ENCODE measurements around the gene PRKN. TPM values are rescaled to one million over a fixed set of nuclear protein-coding genes. Genes with fewer than 3 reads are reported as not detected.

The PRKN gene
- total RNA-seq, 1 experiment from 2014 or later: 0.34 TPM

GRCh38 chr6:161671117-161671516 is 1056.4 kb downstream of the PRKN start:
- H3K36me3 ChIP-seq (ENCODE audit: control insufficient read depth, insufficient read depth, low read length): no peaks in the 10 kb centered on the region
- BruUV-seq (replicated peaks): no TSS peak
- Mint-ChIP-seq H3K4me3 (ENCODE audit: unreplicated experiment) (no peak overlapping the region), H3K4me1 (ENCODE audit: low read depth, unreplicated experiment) (no peaks in the 10 kb centered on the region), H3K27ac (ENCODE audit: unreplicated experiment) (no peak overlapping the region), H3K27me3 (ENCODE audit: insufficient read depth, unreplicated experiment) (peaks cover 7% of the 10 kb centered on the region), H3K36me3 (ENCODE audit: insufficient read depth, unreplicated experiment) (no peaks in the 10 kb centered on the region), H3K9me3 (ENCODE audit: unreplicated experiment) (no peaks in the 10 kb centered on the region)
- intact Hi-C loops (cut with micrococcal nuclease; ENCODE audit: unreplicated experiment): no loop called here
- H3K27me3 ChIP-seq (replicated peaks; ENCODE audit: control insufficient read depth, insufficient read depth, low read length): no peaks in the 10 kb centered on the region
- no peaks in the 10 kb centered on the region for H3K4me1 ChIP-seq
- no peaks in the 10 kb centered on the region for H3K9me3 ChIP-seq
- ChIA-PET POLR2A (no interaction called here), CTCF (no interaction called here)
- H3K4me3 ChIP-seq (ENCODE audit: low read depth, low read length): no peak overlapping the region
- DNase-seq: no peak
- TF ChIP-seq CTCF (IDR thresholded peaks at IDR 0.05; ENCODE audit: insufficient read depth in 1 of 2, low read depth in 1 of 2, low read length in 1 of 2, severe bottlenecking in 1 of 2, unreplicated experiment in 1 of 2): no peak

- CTCF ChIA-PET: no interaction called here
- Histone ChIP-seq H3K36me3 (ENCODE audit: control insufficient read depth, insufficient read depth, low read length) (no peaks in the 10 kb centered on the region), H3K9me3 (no peaks in the 10 kb centered on the region), H3K4me1 (no peaks in the 10 kb centered on the region), H3K4me3 (ENCODE audit: low read depth, low read length) (no peak overlapping the region), H3K27me3 (replicated peaks; ENCODE audit: control insufficient read depth, insufficient read depth, low read length) (no peaks in the 10 kb centered on the region)
- BruUV-seq (replicated peaks): no TSS peak
- Mint-ChIP-seq H3K36me3 (ENCODE audit: insufficient read depth, unreplicated experiment) (no peaks in the 10 kb centered on the region), H3K4me3 (ENCODE audit: unreplicated experiment) (no peak overlapping the region), H3K4me1 (ENCODE audit: low read depth, unreplicated experiment) (no peaks in the 10 kb centered on the region), H3K27me3 (ENCODE audit: insufficient read depth, unreplicated experiment) (peaks cover 3% of the 10 kb centered on the region), H3K27ac (ENCODE audit: unreplicated experiment) (no peak overlapping the region), H3K9me3 (ENCODE audit: unreplicated experiment) (no peaks in the 10 kb centered on the region)
- POLR2A ChIA-PET: no interaction called here
- TF ChIP-seq CTCF (IDR thresholded peaks at IDR 0.05; ENCODE audit: insufficient read depth in 1 of 2, low read depth in 1 of 2, low read length in 1 of 2, severe bottlenecking in 1 of 2, unreplicated experiment in 1 of 2): no peak
- intact Hi-C loops (cut with micrococcal nuclease; ENCODE audit: unreplicated experiment): no loop called here
- DNase-seq: no peak
These were observed 1058.9 kb downstream of the PRKN start for GRCh38 chr6:161668665-161669064.

- TF ChIP-seq CTCF (IDR thresholded peaks at IDR 0.05; ENCODE audit: insufficient read depth in 1 of 2, low read depth in 1 of 2, low read length in 1 of 2, severe bottlenecking in 1 of 2, unreplicated experiment in 1 of 2): no peak
- ChIA-PET POLR2A (no interaction called here), CTCF (no interaction called here)
- BruUV-seq (replicated peaks): no TSS peak
- H3K36me3 ChIP-seq (ENCODE audit: control insufficient read depth, insufficient read depth, low read length): no peaks in the 10 kb centered on the region
- no peaks in the 10 kb centered on the region for H3K36me3 Mint-ChIP-seq (ENCODE audit: insufficient read depth, unreplicated experiment)
- H3K9me3 ChIP-seq: no peaks in the 10 kb centered on the region
- H3K4me1 ChIP-seq: no peaks in the 10 kb centered on the region
- no peaks in the 10 kb centered on the region for H3K9me3 Mint-ChIP-seq (ENCODE audit: unreplicated experiment)
- no peaks in the 10 kb centered on the region for H3K27me3 Mint-ChIP-seq (ENCODE audit: insufficient read depth, unreplicated experiment)
- intact Hi-C loops (cut with micrococcal nuclease; ENCODE audit: unreplicated experiment): no loop called here
- H3K27me3 ChIP-seq (replicated peaks; ENCODE audit: control insufficient read depth, insufficient read depth, low read length): no peaks in the 10 kb centered on the region
- no peaks in the 10 kb centered on the region for H3K4me1 Mint-ChIP-seq (ENCODE audit: low read depth, unreplicated experiment)
- no peak overlapping the region for H3K4me3 Mint-ChIP-seq (ENCODE audit: unreplicated experiment)
- H3K4me3 ChIP-seq (ENCODE audit: low read depth, low read length): no peak overlapping the region
- no peak overlapping the region for H3K27ac Mint-ChIP-seq (ENCODE audit: unreplicated experiment)
- no peak for DNase-seq
These were observed 1059.6 kb downstream of the PRKN start for GRCh38 chr6:161667957-161668356.
